Measurements from ENCODE around the gene RAB17.

DNA sequence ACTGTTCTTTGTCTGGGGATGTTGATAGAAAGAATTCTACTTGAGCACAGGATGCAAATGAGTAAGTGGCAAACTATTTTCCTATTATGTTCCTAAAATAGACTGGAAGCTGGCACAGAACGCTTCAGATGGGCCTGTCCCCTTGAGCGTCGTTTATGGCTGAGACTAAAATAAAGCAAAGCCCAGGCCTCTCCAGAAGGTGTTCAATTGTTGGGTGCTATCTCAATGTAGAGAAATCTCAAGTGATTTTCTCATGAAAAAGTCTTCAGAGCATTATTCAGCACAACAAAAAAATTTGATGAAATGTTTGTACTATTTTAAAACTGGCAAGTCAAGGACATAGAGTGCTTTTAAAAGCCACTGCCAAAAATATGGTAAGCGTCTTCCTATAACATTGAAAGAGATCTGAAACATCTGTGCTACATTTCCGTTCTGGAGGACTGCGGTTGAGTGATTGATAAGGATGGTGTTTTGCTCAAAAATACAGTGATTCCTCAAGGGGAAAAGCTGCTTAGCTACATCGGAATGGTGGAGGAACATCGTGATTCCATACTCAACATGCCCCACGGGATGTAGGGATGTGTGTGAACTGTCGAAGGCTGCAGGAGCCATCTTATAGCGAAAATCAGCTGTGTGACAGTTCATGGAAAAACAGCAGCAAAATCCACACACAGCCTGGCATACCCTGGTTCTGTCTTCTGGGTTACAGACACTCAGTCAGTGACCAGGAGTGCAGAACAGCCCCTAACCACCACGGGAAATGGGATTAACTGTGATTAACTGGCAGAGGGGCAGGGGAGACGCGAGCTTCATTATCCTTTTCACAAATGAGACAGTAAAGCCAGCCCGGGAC lies 26.4 kb upstream of the RAB17 start:
- TF ChIP-seq POU2F2 (IDR thresholded peaks at IDR 0.05; ENCODE audit: borderline replicate concordance, low read depth, low read length) (no peak), RFX5 (IDR thresholded peaks at IDR 0.05; ENCODE audit: low read depth, low read length) (no peak), CBX5 (IDR thresholded peaks at IDR 0.05; ENCODE audit: low read depth) (no peak), IRF3 (IDR thresholded peaks at IDR 0.05) (no peak), BCLAF1 (IDR thresholded peaks at IDR 0.05) (no peak), POLR2A (IDR thresholded peaks at IDR 0.05; ENCODE audit: low read depth, low read length) (no peak), YY1 (IDR thresholded peaks at IDR 0.05; ENCODE audit: low read depth, low read length) (no peak)
- TF ChIP-seq, protein P1, sequence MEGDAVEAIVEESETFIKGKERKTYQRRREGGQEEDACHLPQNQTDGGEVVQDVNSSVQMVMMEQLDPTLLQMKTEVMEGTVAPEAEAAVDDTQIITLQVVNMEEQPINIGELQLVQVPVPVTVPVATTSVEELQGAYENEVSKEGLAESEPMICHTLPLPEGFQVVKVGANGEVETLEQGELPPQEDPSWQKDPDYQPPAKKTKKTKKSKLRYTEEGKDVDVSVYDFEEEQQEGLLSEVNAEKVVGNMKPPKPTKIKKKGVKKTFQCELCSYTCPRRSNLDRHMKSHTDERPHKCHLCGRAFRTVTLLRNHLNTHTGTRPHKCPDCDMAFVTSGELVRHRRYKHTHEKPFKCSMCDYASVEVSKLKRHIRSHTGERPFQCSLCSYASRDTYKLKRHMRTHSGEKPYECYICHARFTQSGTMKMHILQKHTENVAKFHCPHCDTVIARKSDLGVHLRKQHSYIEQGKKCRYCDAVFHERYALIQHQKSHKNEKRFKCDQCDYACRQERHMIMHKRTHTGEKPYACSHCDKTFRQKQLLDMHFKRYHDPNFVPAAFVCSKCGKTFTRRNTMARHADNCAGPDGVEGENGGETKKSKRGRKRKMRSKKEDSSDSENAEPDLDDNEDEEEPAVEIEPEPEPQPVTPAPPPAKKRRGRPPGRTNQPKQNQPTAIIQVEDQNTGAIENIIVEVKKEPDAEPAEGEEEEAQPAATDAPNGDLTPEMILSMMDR (IDR thresholded peaks at IDR 0.05 in 2 of 3, conservative IDR thresholded peaks at IDR 0.05 in 1 of 3; ENCODE audit: control insufficient read depth in 2 of 3, extremely low read depth in 1 of 3, insufficient read depth in 1 of 3, low read depth in 3 of 3, low read length in 3 of 3) = no peak

All from GM12878 (cell line).